Measurements from ENCODE around the gene BBS9. TPM values are rescaled to one million over a fixed set of nuclear protein-coding genes. Genes with fewer than 3 reads are reported as not detected.

The BBS9 gene
- total RNA-seq, 3 donors from 2014 or later: 8.2 to 23.5 (median 15.8) TPM

DNA sequence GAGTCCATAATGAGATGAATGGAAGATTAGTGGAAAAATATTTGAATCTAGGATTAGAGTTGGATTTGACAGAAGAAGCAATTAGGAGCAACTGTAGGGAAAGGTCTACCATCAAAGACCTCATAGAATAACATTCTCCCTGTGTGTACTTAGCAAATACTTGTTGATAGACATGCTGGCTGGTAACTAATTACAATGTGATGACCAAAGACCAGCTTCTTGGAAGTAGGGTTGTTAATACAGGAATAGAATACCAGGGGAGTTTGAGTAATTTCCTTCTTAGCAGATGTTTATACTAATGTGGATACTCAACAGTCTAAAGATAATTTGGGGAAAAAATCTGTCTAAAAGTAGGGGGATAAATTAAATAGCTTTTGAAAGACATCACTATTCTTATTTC, 418.5 kb downstream of the BBS9 start:
- DNase-seq (no peak), ATAC-seq (no peak)
- intact Hi-C loops (cut with DNase I, micrococcal nuclease): no loop called here
- TF ChIP-seq, protein P1, sequence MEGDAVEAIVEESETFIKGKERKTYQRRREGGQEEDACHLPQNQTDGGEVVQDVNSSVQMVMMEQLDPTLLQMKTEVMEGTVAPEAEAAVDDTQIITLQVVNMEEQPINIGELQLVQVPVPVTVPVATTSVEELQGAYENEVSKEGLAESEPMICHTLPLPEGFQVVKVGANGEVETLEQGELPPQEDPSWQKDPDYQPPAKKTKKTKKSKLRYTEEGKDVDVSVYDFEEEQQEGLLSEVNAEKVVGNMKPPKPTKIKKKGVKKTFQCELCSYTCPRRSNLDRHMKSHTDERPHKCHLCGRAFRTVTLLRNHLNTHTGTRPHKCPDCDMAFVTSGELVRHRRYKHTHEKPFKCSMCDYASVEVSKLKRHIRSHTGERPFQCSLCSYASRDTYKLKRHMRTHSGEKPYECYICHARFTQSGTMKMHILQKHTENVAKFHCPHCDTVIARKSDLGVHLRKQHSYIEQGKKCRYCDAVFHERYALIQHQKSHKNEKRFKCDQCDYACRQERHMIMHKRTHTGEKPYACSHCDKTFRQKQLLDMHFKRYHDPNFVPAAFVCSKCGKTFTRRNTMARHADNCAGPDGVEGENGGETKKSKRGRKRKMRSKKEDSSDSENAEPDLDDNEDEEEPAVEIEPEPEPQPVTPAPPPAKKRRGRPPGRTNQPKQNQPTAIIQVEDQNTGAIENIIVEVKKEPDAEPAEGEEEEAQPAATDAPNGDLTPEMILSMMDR (IDR thresholded peaks at IDR 0.05): no peak
- Histone ChIP-seq H3K4me1 (ENCODE audit: low read depth) (no peaks in the 10 kb centered on the region), H3K36me3 (ENCODE audit: low read depth) (no peaks in the 10 kb centered on the region), H3K4me3 (no peak overlapping the region), H3K9me3 (no peaks in the 10 kb centered on the region)

DNA sequence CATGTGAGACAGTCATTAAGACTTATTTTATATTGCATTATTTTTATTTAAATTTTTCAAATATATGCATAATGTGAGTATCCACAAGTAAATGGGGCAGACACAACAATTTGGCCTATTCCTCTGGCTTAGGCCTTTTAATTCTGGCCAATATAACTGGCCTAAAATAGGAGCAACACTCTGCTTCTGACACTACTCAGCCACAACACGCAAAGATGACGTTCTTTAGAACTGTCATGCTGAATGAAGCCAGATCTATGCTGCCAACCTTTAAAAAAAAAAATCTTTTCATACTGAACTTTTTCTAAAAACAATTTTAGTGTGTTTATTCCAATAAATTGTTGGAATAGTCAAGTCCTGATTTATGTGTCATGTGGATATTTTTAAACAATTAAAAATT, 421.0 kb downstream of the BBS9 start:
- ATAC-seq (no peak), DNase-seq (no peak)
- no peak overlapping the region for H3K4me3 ChIP-seq
- no peaks in the 10 kb centered on the region for H3K36me3 ChIP-seq (ENCODE audit: low read depth)
- no peaks in the 10 kb centered on the region for H3K9me3 ChIP-seq
- no peaks in the 10 kb centered on the region for H3K4me1 ChIP-seq (ENCODE audit: low read depth)
- intact Hi-C loops (cut with DNase I, micrococcal nuclease): no loop called here
- TF ChIP-seq, protein P1 (IDR thresholded peaks at IDR 0.05): no peak

DNA sequence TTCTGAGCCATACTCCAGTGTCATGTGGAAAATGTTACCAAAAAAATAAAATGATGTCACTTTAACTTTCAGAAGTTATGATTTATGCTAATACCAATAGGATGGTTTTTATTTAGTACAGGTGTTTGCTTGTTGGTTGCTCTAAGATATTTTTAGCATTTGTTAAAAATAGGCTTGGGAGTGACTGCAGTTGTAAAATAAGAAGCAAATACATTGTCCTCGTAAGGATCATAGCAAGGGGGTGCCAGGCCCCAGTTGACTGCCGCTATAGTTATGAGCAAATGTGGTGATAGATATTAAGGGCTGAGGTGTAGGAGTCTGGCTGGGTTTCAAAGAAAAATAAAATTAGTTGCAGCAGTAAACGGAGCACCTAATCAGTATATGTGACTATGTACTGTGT, 421.6 kb downstream of the BBS9 start:
- TF ChIP-seq, protein P1 (IDR thresholded peaks at IDR 0.05): no peak
- Histone ChIP-seq H3K4me3 (no peak overlapping the region), H3K4me1 (ENCODE audit: low read depth) (no peaks in the 10 kb centered on the region), H3K9me3 (no peaks in the 10 kb centered on the region), H3K36me3 (ENCODE audit: low read depth) (no peaks in the 10 kb centered on the region)
- intact Hi-C loops (cut with DNase I, micrococcal nuclease): no loop called here
- ATAC-seq (no peak), DNase-seq (no peak)

DNA sequence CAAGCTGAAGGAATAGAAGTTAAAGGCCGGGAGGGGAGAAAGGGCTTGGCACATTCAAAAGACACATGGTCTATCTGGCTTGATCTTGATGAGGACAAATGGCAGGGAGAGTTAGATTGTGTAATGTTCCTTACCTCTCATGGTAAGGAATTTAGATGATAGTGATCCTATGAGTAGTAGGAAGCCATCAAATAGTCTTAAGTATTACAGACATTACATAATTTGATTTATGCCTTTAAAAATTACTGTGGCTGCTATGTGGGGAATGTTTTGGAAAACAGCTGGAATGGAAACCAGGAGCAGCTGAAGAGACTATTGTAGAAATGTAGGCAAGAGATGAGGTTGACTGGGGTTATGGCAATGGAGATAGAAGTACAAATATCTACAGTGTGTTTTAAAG, 424.7 kb downstream of the BBS9 start:
- ATAC-seq (no peak), DNase-seq (no peak)
- H3K9me3 ChIP-seq: no peaks in the 10 kb centered on the region
- H3K36me3 ChIP-seq (ENCODE audit: low read depth): no peaks in the 10 kb centered on the region
- intact Hi-C loops (cut with DNase I, micrococcal nuclease): no loop called here
- H3K4me3 ChIP-seq: no peak overlapping the region
- TF ChIP-seq, protein P1 (IDR thresholded peaks at IDR 0.05): no peak
- no peaks in the 10 kb centered on the region for H3K4me1 ChIP-seq (ENCODE audit: low read depth)

DNA sequence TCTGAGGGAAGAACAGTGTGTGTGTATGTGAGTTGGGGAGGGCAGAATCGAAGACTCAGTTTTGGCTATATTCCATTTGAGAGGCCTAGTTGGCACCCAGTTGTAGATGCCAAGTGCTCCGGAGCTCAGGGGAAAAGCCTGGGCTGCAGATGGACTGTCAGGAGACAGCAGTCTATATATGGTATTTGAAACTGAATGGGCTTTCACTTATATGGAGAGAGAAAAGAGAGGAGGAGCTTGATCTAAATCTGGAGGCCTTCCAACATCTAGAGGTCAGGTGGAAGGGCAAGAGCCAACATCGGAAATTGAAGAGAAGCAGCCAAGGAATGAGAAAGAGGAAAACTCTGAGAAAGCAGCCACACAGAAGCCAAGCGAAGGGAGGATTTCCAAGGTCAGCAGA, 425.2 kb downstream of the BBS9 start:
- DNase-seq (no peak), ATAC-seq (no peak)
- intact Hi-C loops (cut with DNase I, micrococcal nuclease): no loop called here
- Histone ChIP-seq H3K4me3 (no peak overlapping the region), H3K9me3 (no peaks in the 10 kb centered on the region), H3K36me3 (ENCODE audit: low read depth) (no peaks in the 10 kb centered on the region), H3K4me1 (ENCODE audit: low read depth) (no peaks in the 10 kb centered on the region)
- TF ChIP-seq, protein P1 (IDR thresholded peaks at IDR 0.05): no peak

DNA sequence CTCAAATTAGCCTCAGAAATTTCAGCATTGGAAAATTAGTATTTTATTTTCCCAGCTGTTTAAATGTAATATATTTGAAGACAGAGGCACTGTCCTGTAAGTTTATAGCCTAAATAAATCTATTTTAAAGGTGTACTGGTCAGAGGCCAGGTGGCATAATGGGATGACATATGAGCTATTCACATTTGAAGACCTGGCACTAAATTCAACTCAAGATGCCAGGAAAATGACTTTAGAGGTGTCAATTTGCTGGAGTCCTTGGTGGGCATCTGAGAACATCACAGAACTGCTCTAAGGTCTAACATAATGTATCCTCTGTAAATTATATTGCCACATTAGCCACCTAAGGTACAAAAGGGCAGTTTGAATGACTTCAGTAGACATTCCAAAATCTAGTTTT, 427.1 kb downstream of the BBS9 start:
- H3K9me3 ChIP-seq: no peaks in the 10 kb centered on the region
- H3K36me3 ChIP-seq (ENCODE audit: low read depth): no peaks in the 10 kb centered on the region
- intact Hi-C loops (cut with DNase I, micrococcal nuclease): no loop called here
- TF ChIP-seq, protein P1 (IDR thresholded peaks at IDR 0.05): no peak
- H3K4me1 ChIP-seq (ENCODE audit: low read depth): no peaks in the 10 kb centered on the region
- no peak for ATAC-seq
- no peak for DNase-seq
- H3K4me3 ChIP-seq: no peak overlapping the region
